SJCRH30 (cell line): ENCODE measurements around the gene CPT1A. TPM values are rescaled to one million over a fixed set of nuclear protein-coding genes. Genes with fewer than 3 reads are reported as not detected.

Source experiments
- DNase-seq, 2 experiments: peaks; one replicate each; pipeline ENCODE4 v3.0.0-alpha.2; 2015 to 2020
- H3K27ac ChIP-seq: fragments of 250-450 bp; sonication (Bioruptor Pico); 2 replicates; pipeline ENCODE4 v1.5.1; 2020; ENCODE audit warnings: mild to moderate bottlenecking, moderate library complexity
- H3K27me3 ChIP-seq: fragments of 250-450 bp; sonication (Bioruptor Pico); 2 replicates; pipeline ENCODE4 v1.5.1; 2020; ENCODE audit warnings: mild to moderate bottlenecking, moderate library complexity
- H3K36me3 ChIP-seq: fragments of 250-450 bp; sonication (Bioruptor Pico); 2 replicates; pipeline ENCODE4 v1.5.1; 2020; ENCODE audit warnings: mild to moderate bottlenecking, moderate library complexity
- H3K4me1 ChIP-seq: fragments of 250-450 bp; sonication (Bioruptor Pico); 2 replicates; pipeline ENCODE4 v1.5.1; 2020; ENCODE audit warnings: mild to moderate bottlenecking, moderate library complexity
- H3K4me3 ChIP-seq: fragments of 250-450 bp; sonication (Bioruptor Pico); 2 replicates; pipeline ENCODE4 v1.5.1; 2020; ENCODE audit warnings: mild to moderate bottlenecking, moderate library complexity
- H3K9me3 ChIP-seq: fragments of 250-450 bp; sonication (Bioruptor Pico); replicated peaks from 2 replicates; pipeline ENCODE4 v1.5.1; 2020; ENCODE audit warnings: mild to moderate bottlenecking, moderate library complexity
- total RNA-seq: library from RNA; depleted of rRNA; stranded (reverse); fragments of >200 nt; shearing (Covaris generic); gene quantifications from 2 replicates; pipeline ENCODE4 v1.2.3, GENCODE V29; 2014

CPT1A gene
- total RNA-seq, 1 experiment from 2014 or later: 0.02 TPM

- no peaks in the 10 kb centered on the region for H3K9me3 ChIP-seq
- H3K36me3 ChIP-seq: no peaks in the 10 kb centered on the region
- no peak for DNase-seq
- H3K27me3 ChIP-seq: no peaks in the 10 kb centered on the region
- no peak overlapping the region for H3K27ac ChIP-seq
- H3K4me1 ChIP-seq: no peaks in the 10 kb centered on the region
- H3K4me3 ChIP-seq: no peak overlapping the region
Measured at GRCh38 chr11:68806931-68807844, 34.5 kb downstream of the CPT1A start.

- Histone ChIP-seq H3K4me1 (no peaks in the 10 kb centered on the region), H3K27me3 (no peaks in the 10 kb centered on the region), H3K27ac (no peak overlapping the region), H3K4me3 (no peak overlapping the region), H3K36me3 (no peaks in the 10 kb centered on the region), H3K9me3 (no peaks in the 10 kb centered on the region)
- DNase-seq: peak in 1 of 2 experiments; percentile 11
Measured at GRCh38 chr11:68804786-68805185, 36.9 kb downstream of the CPT1A start.

- Histone ChIP-seq H3K4me1 (no peaks in the 10 kb centered on the region), H3K36me3 (no peaks in the 10 kb centered on the region), H3K9me3 (no peaks in the 10 kb centered on the region), H3K27ac (no peak overlapping the region), H3K27me3 (no peaks in the 10 kb centered on the region), H3K4me3 (no peak overlapping the region)
- no peak for DNase-seq
Measured at GRCh38 chr11:68803766-68804165, 38.0 kb downstream of the CPT1A start.

- H3K36me3 ChIP-seq: no peaks in the 10 kb centered on the region
- H3K27me3 ChIP-seq: no peaks in the 10 kb centered on the region
- DNase-seq: peak; percentile 37 to 65
Measured at GRCh38 chr11:68798221-68798813, 43.4 kb downstream of the CPT1A start.

GRCh38 chr11:68796801-68797200 is 44.9 kb downstream of the CPT1A start:
- Histone ChIP-seq H3K36me3 (no peaks in the 10 kb centered on the region), H3K4me3 (no peak overlapping the region), H3K9me3 (no peaks in the 10 kb centered on the region), H3K4me1 (no peaks in the 10 kb centered on the region), H3K27ac (no peak overlapping the region), H3K27me3 (no peaks in the 10 kb centered on the region)
- DNase-seq: no peak

More at GRCh38 chr11:68798221-68798813, 43.4 kb downstream of the CPT1A start:
- no peak overlapping the region for H3K27ac ChIP-seq
- H3K9me3 ChIP-seq: no peaks in the 10 kb centered on the region
- no peaks in the 10 kb centered on the region for H3K4me1 ChIP-seq
- no peak overlapping the region for H3K4me3 ChIP-seq

- H3K27me3 ChIP-seq: no peaks in the 10 kb centered on the region
- no peak overlapping the region for H3K27ac ChIP-seq
- H3K36me3 ChIP-seq: no peaks in the 10 kb centered on the region
- no peaks in the 10 kb centered on the region for H3K9me3 ChIP-seq
- H3K4me3 ChIP-seq: no peak overlapping the region
- DNase-seq: no peak
- H3K4me1 ChIP-seq: no peaks in the 10 kb centered on the region
Measured at GRCh38 chr11:68792400-68792966, 49.2 kb downstream of the CPT1A start.

GRCh38 chr11:68784653-68785052 is 57.1 kb downstream of the CPT1A start:
- Histone ChIP-seq H3K4me3 (no peak overlapping the region), H3K4me1 (no peaks in the 10 kb centered on the region), H3K27ac (no peak overlapping the region), H3K36me3 (no peaks in the 10 kb centered on the region), H3K27me3 (no peaks in the 10 kb centered on the region), H3K9me3 (no peaks in the 10 kb centered on the region)
- no peak for DNase-seq

GRCh38 chr11:68783216-68783821 is 58.4 kb downstream of the CPT1A start:
- no peak overlapping the region for H3K27ac ChIP-seq
- H3K36me3 ChIP-seq: no peaks in the 10 kb centered on the region
- no peaks in the 10 kb centered on the region for H3K9me3 ChIP-seq
- H3K4me3 ChIP-seq: no peak overlapping the region
- no peaks in the 10 kb centered on the region for H3K4me1 ChIP-seq
- DNase-seq: no peak
- H3K27me3 ChIP-seq: no peaks in the 10 kb centered on the region

GRCh38 chr11:68782711-68783110 is 59.0 kb downstream of the CPT1A start:
- H3K4me3 ChIP-seq: no peak overlapping the region
- H3K36me3 ChIP-seq: no peaks in the 10 kb centered on the region
- H3K27ac ChIP-seq: no peak overlapping the region
- H3K4me1 ChIP-seq: no peaks in the 10 kb centered on the region
- no peaks in the 10 kb centered on the region for H3K27me3 ChIP-seq
- DNase-seq: no peak
- H3K9me3 ChIP-seq: no peaks in the 10 kb centered on the region

- peak in 1 of 2 experiments; percentile 18 for DNase-seq
- Histone ChIP-seq H3K36me3 (no peaks in the 10 kb centered on the region), H3K4me3 (no peak overlapping the region), H3K4me1 (no peaks in the 10 kb centered on the region), H3K9me3 (no peaks in the 10 kb centered on the region), H3K27me3 (no peaks in the 10 kb centered on the region), H3K27ac (no peak overlapping the region)
Measured at GRCh38 chr11:68780829-68781228, 60.9 kb downstream of the CPT1A start.

- Histone ChIP-seq H3K4me3 (no peak overlapping the region), H3K27ac (no peak overlapping the region), H3K9me3 (no peaks in the 10 kb centered on the region), H3K27me3 (no peaks in the 10 kb centered on the region), H3K4me1 (no peaks in the 10 kb centered on the region), H3K36me3 (no peaks in the 10 kb centered on the region)
- DNase-seq: no peak
Measured at GRCh38 chr11:68778205-68778604, 63.5 kb downstream of the CPT1A start.

GRCh38 chr11:68776442-68777235 is 65.1 kb downstream of the CPT1A start:
- no peak overlapping the region for H3K27ac ChIP-seq
- H3K9me3 ChIP-seq: no peaks in the 10 kb centered on the region
- no peaks in the 10 kb centered on the region for H3K4me1 ChIP-seq
- H3K36me3 ChIP-seq: no peaks in the 10 kb centered on the region
- H3K4me3 ChIP-seq: no peak overlapping the region
- no peak for DNase-seq
- H3K27me3 ChIP-seq: no peaks in the 10 kb centered on the region

GRCh38 chr11:68775951-68776388 is 65.7 kb downstream of the CPT1A start:
- Histone ChIP-seq H3K4me3 (no peak overlapping the region), H3K27me3 (no peaks in the 10 kb centered on the region), H3K4me1 (no peaks in the 10 kb centered on the region), H3K27ac (no peak overlapping the region), H3K9me3 (no peaks in the 10 kb centered on the region), H3K36me3 (no peaks in the 10 kb centered on the region)
- no peak for DNase-seq

- Histone ChIP-seq H3K36me3 (no peaks in the 10 kb centered on the region), H3K9me3 (no peaks in the 10 kb centered on the region), H3K27me3 (no peaks in the 10 kb centered on the region), H3K4me3 (no peak overlapping the region), H3K27ac (no peak overlapping the region), H3K4me1 (no peaks in the 10 kb centered on the region)
- DNase-seq: no peak
Measured at GRCh38 chr11:68774194-68774585, 67.5 kb downstream of the CPT1A start.
